MM.1S (cell line): Measurements from ENCODE around the gene SNX20.

ENCODE experiments used
- EZH2 ChIP-seq: fragments of 300-600 bp; sonication (generic); optimal IDR thresholded peaks from 2 replicates; pipeline ENCODE3; 2017; ENCODE audit warnings: low read depth, mild to moderate bottlenecking, antibody characterized with exemption, low read length, mixed read lengths
- EZH2phosphoT487 ChIP-seq: fragments of 300-600 bp; sonication (generic); IDR thresholded peaks from 2 replicates; pipeline ENCODE4 v1.6.1; 2018; ENCODE audit warnings: antibody characterized with exemption, low read length
- TF ChIP-seq, protein P1 (sequence below): fragments of 300-600 bp; sonication (generic); IDR thresholded peaks from 2 replicates; pipeline ENCODE4 v1.5.1; 2016; ENCODE audit warnings: antibody characterized with exemption, low read length, mixed read lengths

DNA sequence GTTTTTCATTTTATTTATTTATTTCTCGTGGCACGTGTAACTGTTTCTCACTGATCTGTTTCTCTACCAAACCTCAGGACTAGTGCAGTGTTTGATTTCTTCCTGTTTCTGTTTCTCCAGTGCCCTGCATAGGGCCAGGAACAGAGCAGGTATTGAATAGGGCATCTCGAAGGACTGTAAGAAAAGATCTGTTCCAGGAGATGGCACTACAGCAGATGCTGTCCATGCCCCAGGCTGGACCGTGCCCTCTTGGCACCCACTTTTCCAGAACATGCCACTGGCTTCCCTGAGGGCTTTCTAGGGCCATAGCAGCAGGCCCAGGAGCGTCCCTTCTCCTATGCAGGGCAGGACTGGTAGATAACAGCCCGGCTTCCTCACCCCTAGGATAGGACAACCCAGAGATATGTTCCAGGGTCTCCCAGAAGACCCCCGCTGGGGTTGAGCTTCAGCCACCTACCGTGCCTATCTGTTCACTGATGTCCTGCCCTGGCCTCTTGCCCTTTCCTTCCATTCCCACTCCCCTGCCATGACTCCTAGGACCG, 4.4 kb downstream of the SNX20 start:
- TF ChIP-seq, protein P1, sequence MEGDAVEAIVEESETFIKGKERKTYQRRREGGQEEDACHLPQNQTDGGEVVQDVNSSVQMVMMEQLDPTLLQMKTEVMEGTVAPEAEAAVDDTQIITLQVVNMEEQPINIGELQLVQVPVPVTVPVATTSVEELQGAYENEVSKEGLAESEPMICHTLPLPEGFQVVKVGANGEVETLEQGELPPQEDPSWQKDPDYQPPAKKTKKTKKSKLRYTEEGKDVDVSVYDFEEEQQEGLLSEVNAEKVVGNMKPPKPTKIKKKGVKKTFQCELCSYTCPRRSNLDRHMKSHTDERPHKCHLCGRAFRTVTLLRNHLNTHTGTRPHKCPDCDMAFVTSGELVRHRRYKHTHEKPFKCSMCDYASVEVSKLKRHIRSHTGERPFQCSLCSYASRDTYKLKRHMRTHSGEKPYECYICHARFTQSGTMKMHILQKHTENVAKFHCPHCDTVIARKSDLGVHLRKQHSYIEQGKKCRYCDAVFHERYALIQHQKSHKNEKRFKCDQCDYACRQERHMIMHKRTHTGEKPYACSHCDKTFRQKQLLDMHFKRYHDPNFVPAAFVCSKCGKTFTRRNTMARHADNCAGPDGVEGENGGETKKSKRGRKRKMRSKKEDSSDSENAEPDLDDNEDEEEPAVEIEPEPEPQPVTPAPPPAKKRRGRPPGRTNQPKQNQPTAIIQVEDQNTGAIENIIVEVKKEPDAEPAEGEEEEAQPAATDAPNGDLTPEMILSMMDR, result no peak
- TF ChIP-seq EZH2phosphoT487 (no peak), EZH2 (no peak)
